IMR-90 (cell line): ENCODE measurements around the gene ZNF236.
"Not testable (repeated sequence)": the region's sequence is repeated elsewhere in the genome, so short reads cannot be mapped to it uniquely, and the experiment has no call there.

Experiments
- BHLHE40 ChIP-seq: fragments of 150-350 bp; IDR thresholded peaks from 2 replicates; pipeline ENCODE4 v1.6.1; 2016; ENCODE audit warnings: mild to moderate bottlenecking, low read depth, low read length
- CEBPB ChIP-seq: IDR thresholded peaks from 2 replicates; pipeline ENCODE4 v1.6.1; 2012; ENCODE audit warnings: low read depth, low read length, improper control_type of control experiment
- CHD1 ChIP-seq: IDR thresholded peaks from 2 replicates; pipeline ENCODE4 v1.6.1; 2012; ENCODE audit warnings: low read depth, low read length, improper control_type of control experiment
- CTCF ChIP-seq: conservative IDR thresholded peaks from 2 replicates; pipeline ENCODE4 v1.5.1; 2012; ENCODE audit warnings: mild to moderate bottlenecking, low read depth, low read length, improper control_type of control experiment
- FOS ChIP-seq: fragments of 150-350 bp; IDR thresholded peaks from 2 replicates; pipeline ENCODE4 v1.6.1; 2016; ENCODE audit warnings: low read depth, low read length
- MAZ ChIP-seq: IDR thresholded peaks from 2 replicates; pipeline ENCODE4 v1.6.1; 2012; ENCODE audit warnings: low read depth, mild to moderate bottlenecking, low read length, improper control_type of control experiment, moderate library complexity, borderline replicate concordance
- MXI1 ChIP-seq: IDR thresholded peaks from 2 replicates; pipeline ENCODE4 v1.6.1; 2012; ENCODE audit warnings: low read depth, mild to moderate bottlenecking, low read length, moderate library complexity, borderline replicate concordance
- POLR2A ChIP-seq: IDR thresholded peaks from 2 replicates; pipeline ENCODE4 v1.6.1; 2012; ENCODE audit warnings: mild to moderate bottlenecking, low read depth, low read length
- RAD21 ChIP-seq: IDR thresholded peaks from 2 replicates; pipeline ENCODE4 v1.6.1; 2012; ENCODE audit warnings: low read length, improper control_type of control experiment
- RFX5 ChIP-seq: IDR thresholded peaks from 2 replicates; pipeline ENCODE4 v1.8.0; 2012; ENCODE audit warnings: low read depth, mild to moderate bottlenecking, low read length, moderate library complexity
- SMC3 ChIP-seq: fragments of 150-350 bp; IDR thresholded peaks from 2 replicates; pipeline ENCODE4 v1.6.1; 2016; ENCODE audit warnings: low read depth, mild to moderate bottlenecking, antibody characterized with exemption, low read length, moderate library complexity
- USF2 ChIP-seq: fragments of 150-350 bp; IDR thresholded peaks from 2 replicates; pipeline ENCODE4 v1.6.1; 2017; ENCODE audit warnings: mild to moderate bottlenecking, antibody characterized with exemption, low read length, low read depth

GRCh38 chr18:76944346-76944745 lies 122.0 kb downstream of the ZNF236 start:
- not testable (repeated sequence) for TF ChIP-seq CTCF, RFX5, POLR2A, CEBPB, FOS, USF2, BHLHE40, RAD21, SMC3, MAZ, CHD1, MXI1
